Natural killer cell (primary cell): ENCODE measurements around the gene LPAR3. TPM values are rescaled to one million over a fixed set of nuclear protein-coding genes. Genes with fewer than 3 reads are reported as not detected.

ENCODE experiments used
- ATAC-seq, 3 donors: fragments of 150-1000 bp in 2 of 3; fragments of 200-7000 bp in 1 of 3; cut with Tn5 transposase; 1 replicate in 1 of 3; 2 replicates in 2 of 3; pipeline ENCODE4 v1.10.0; 2021; ENCODE audit warnings: mild to moderate bottlenecking in 2 of 3, moderate library complexity in 2 of 3
- DNase-seq, 2 donors: peaks; one replicate each; pipeline versions ENCODE4 v3.0.0 to v3.0.0-alpha.2; 2013 to 2021; ENCODE audit warnings: mixed read lengths in 1 of 2
- H3K27ac ChIP-seq: one replicate; pipeline ENCODE4 v1.5.1; 2013; ENCODE audit warnings: mild to moderate bottlenecking, low read length
- H3K27me3 ChIP-seq: one replicate; pipeline ENCODE4 v1.6.1; 2013; ENCODE audit warnings: low read length; ENCODE audit not compliant: control insufficient read depth, insufficient read depth
- H3K36me3 ChIP-seq: one replicate; pipeline ENCODE4 v1.6.1; 2013; ENCODE audit warnings: low read length; ENCODE audit not compliant: control insufficient read depth, insufficient read depth
- H3K4me1 ChIP-seq: one replicate; pipeline ENCODE4 v1.6.1; 2013; ENCODE audit warnings: low read length; ENCODE audit not compliant: control insufficient read depth, insufficient read depth
- H3K4me3 ChIP-seq: one replicate; pipeline ENCODE4 v1.5.1; 2013; ENCODE audit warnings: low read length
- H3K9me3 ChIP-seq: one replicate; pipeline ENCODE4 v1.6.1; 2013; ENCODE audit warnings: low read length; ENCODE audit not compliant: control insufficient read depth, insufficient read depth
- H3K27ac Mint-ChIP-seq, 2 donors: one replicate each; pipeline ENCODE4 v1.8.0; 2022; ENCODE audit warnings: mild to moderate bottlenecking in 2 of 2, mixed read lengths in 2 of 2, moderate library complexity in 1 of 2
- H3K27me3 Mint-ChIP-seq, 2 donors: one replicate each; pipeline ENCODE4 v1.8.0; 2022; ENCODE audit warnings: low read depth in 2 of 2, mixed read lengths in 2 of 2
- H3K36me3 Mint-ChIP-seq: one replicate; pipeline ENCODE4 v1.8.0; 2022; ENCODE audit warnings: mixed read lengths
- H3K4me1 Mint-ChIP-seq, 2 donors: one replicate each; pipeline ENCODE4 v1.8.0; 2022; ENCODE audit warnings: mixed read lengths in 2 of 2
- H3K4me3 Mint-ChIP-seq: one replicate; pipeline ENCODE4 v1.8.0; 2022; ENCODE audit warnings: mild to moderate bottlenecking, moderate library complexity, mixed read lengths
- H3K9me3 Mint-ChIP-seq, 2 donors: one replicate each; pipeline ENCODE4 v1.8.0; 2022; ENCODE audit warnings: mixed read lengths in 2 of 2
- WGBS: methylation state at CpG from one replicate; pipeline ENCODE4 v1.1.7; 2013; ENCODE audit warnings: missing lambda C conversion rate; ENCODE audit not compliant: insufficient coverage; 5-methylcytosine and 5-hydroxymethylcytosine counted together
- intact Hi-C: fragments of 100-400 bp; cut with micrococcal nuclease; formaldehyde crosslinking; loops from one replicate; pipeline ENCODE4 v1.14.2; 2022
- total RNA-seq, 4 donors: library from RNA; stranded (reverse); fragments of 120-200 nt in 1 of 4; gene quantifications; one replicate each; pipeline versions ENCODE4 v1.2.3 to v1.2.4, GENCODE V29; 2013 to 2022
- TF ChIP-seq, protein P1 (sequence below): fragments of 200-600 bp; IDR thresholded peaks from one replicate; pipeline ENCODE4 v1.8.0; 2022; ENCODE audit warnings: antibody characterized with exemption

LPAR3 gene
- total RNA-seq, 3 donors from 2014 or later (not counting 1 experiment from before 2014, with no cell fraction given), result 0.48 to 0.64 TPM; not detected in 1

DNA sequence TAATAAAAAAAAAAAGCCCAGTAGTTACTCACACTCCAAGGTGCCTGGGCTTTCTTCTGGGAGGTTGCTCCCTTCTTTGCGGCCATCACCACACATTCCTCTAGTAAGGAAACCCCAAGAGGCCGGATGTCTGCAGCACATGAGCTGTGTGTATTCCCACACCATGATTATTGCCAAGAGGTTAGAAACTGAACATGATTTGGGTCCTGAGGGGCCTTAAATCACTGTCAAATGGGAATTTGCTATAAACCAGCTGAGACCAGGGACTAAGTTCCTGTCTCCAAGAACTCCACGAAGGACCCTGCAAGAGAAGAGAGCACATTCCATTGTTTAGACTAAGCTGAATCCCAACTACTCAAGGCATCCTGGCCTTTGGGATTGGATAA is 117.5 kb downstream of the LPAR3 start:
- Mint-ChIP-seq H3K27ac (no peak overlapping the region), H3K36me3 (no peaks in the 10 kb centered on the region), H3K27me3 (peaks cover 1 to 3% of the 10 kb centered on the region in 2 donors), H3K4me1 (peaks cover 11 to 15% of the 10 kb centered on the region in 2 donors), H3K4me3 (no peak overlapping the region), H3K9me3 (no peaks in the 10 kb centered on the region)
- 100% methylated on average over 3 of the region's 3 CpGs for WGBS
- no peaks in the 10 kb centered on the region for H3K27me3 ChIP-seq
- DNase-seq (no peak), ATAC-seq (no peak)
- H3K4me1 ChIP-seq, result peaks cover 15% of the 10 kb centered on the region
- TF ChIP-seq, protein P1, sequence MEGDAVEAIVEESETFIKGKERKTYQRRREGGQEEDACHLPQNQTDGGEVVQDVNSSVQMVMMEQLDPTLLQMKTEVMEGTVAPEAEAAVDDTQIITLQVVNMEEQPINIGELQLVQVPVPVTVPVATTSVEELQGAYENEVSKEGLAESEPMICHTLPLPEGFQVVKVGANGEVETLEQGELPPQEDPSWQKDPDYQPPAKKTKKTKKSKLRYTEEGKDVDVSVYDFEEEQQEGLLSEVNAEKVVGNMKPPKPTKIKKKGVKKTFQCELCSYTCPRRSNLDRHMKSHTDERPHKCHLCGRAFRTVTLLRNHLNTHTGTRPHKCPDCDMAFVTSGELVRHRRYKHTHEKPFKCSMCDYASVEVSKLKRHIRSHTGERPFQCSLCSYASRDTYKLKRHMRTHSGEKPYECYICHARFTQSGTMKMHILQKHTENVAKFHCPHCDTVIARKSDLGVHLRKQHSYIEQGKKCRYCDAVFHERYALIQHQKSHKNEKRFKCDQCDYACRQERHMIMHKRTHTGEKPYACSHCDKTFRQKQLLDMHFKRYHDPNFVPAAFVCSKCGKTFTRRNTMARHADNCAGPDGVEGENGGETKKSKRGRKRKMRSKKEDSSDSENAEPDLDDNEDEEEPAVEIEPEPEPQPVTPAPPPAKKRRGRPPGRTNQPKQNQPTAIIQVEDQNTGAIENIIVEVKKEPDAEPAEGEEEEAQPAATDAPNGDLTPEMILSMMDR, result no peak
- H3K36me3 ChIP-seq, result no peaks in the 10 kb centered on the region
- H3K27ac ChIP-seq, result no peak overlapping the region
- H3K9me3 ChIP-seq, result no peaks in the 10 kb centered on the region
- intact Hi-C loops, result no loop called here
- no peak overlapping the region for H3K4me3 ChIP-seq

- intact Hi-C loops, result loop anchor here (5.0 kb wide), 1 partner anchor 868 kb away; no protein-coding TSS in a partner anchor
- H3K27ac Mint-ChIP-seq, result no peak overlapping the region
- TF ChIP-seq, protein P1, result no peak
These were observed 118.1 kb downstream of the LPAR3 start for GRCh38 chr1:84774669-84775534.

DNA sequence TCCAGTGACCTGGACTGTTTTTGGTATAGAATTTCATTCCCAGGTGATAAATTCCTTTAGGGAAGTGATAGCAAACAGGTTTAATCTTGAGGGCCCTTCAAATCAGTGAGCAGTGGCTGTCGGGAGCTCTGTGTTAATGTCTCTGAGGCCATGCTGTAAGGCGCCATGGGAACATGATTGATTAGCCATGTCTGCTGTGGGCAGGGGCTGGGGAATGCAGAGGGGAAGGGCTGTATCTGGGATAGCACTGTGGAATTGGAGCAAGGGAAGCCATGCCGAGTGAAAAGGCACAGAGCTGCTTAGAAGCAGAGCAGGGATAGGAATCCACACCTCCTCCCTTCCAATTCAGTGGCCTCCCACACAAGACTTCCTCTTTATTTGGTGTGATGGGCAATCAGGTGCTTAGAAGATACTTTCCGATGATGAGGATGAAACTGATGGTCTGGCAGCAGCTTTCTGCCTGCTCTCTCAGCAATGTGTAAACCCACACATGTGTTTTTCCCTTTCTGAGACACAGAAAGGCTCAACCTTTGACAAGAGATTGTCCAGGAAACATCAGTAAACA is 119.0 kb downstream of the LPAR3 start:
- TF ChIP-seq, protein P1, result no peak
- H3K4me1 ChIP-seq, result peaks cover under 1% of the 10 kb centered on the region

More at GRCh38 chr1:84774669-84775534, 118.1 kb downstream of the LPAR3 start:
- no peaks in the 10 kb centered on the region for H3K27me3 ChIP-seq
- no peak overlapping the region for H3K4me3 ChIP-seq
- H3K36me3 ChIP-seq, result no peaks in the 10 kb centered on the region
- H3K4me3 Mint-ChIP-seq, result no peak overlapping the region
- H3K27me3 Mint-ChIP-seq, result peaks cover 7% of the 10 kb centered on the region in 2 donors
- no peak overlapping the region for H3K27ac ChIP-seq
- peaks cover 5 to 9% of the 10 kb centered on the region in 2 donors for H3K4me1 Mint-ChIP-seq
- no peaks in the 10 kb centered on the region for H3K36me3 Mint-ChIP-seq
- DNase-seq (no peak), ATAC-seq (no peak)
- H3K4me1 ChIP-seq, result peaks cover 9% of the 10 kb centered on the region
- no peaks in the 10 kb centered on the region for H3K9me3 ChIP-seq
- 92% methylated on average over 15 of the region's 16 CpGs for WGBS
- H3K9me3 Mint-ChIP-seq, result no peaks in the 10 kb centered on the region

More for the DNA sequence above, 119.0 kb downstream of the LPAR3 start:
- H3K27ac ChIP-seq, result no peak overlapping the region
- no peaks in the 10 kb centered on the region for H3K36me3 Mint-ChIP-seq
- H3K27me3 Mint-ChIP-seq, result peaks cover 7 to 15% of the 10 kb centered on the region in 2 donors
- DNase-seq (no peak), ATAC-seq (no peak)
- no peaks in the 10 kb centered on the region for H3K27me3 ChIP-seq
- H3K4me1 Mint-ChIP-seq, result peaks cover 0 to under 1% of the 10 kb centered on the region in 2 donors
- 94% methylated on average over 3 of the region's 4 CpGs for WGBS
- no peaks in the 10 kb centered on the region for H3K36me3 ChIP-seq
- no peak overlapping the region for H3K4me3 Mint-ChIP-seq
- intact Hi-C loops, result loop anchor here (5.0 kb wide), 1 partner anchor 867 kb away; no protein-coding TSS in a partner anchor
- H3K9me3 Mint-ChIP-seq, result no peaks in the 10 kb centered on the region
- H3K4me3 ChIP-seq, result no peak overlapping the region
- no peaks in the 10 kb centered on the region for H3K9me3 ChIP-seq
- H3K27ac Mint-ChIP-seq, result no peak overlapping the region
